Measurements from ENCODE around the gene KRTAP10-8.
"Not testable (repeated sequence)": the region's sequence is repeated elsewhere in the genome, so short reads cannot be mapped to it uniquely, and the experiment has no call there.

Gene KRTAP10-8

GRCh38 chr21:44612029-44612486 is at the start of gene KRTAP10-8:
Gene KRTAP10-8, plus strand, starts transcription at chr21:44612079. Its CDS starts 22 bp downstream, at chr21:44612101.
- no peak for DNase-seq

- DNase-seq: no peak
Observed at GRCh38 chr21:44564099-44564498, 47.8 kb upstream of the KRTAP10-8 start.

GRCh38 chr21:44564886-44565598 is 46.8 kb upstream of the KRTAP10-8 start:
- no peak for DNase-seq

GRCh38 chr21:44566403-44566802 is 45.5 kb upstream of the KRTAP10-8 start:
- DNase-seq: no peak

- DNase-seq: no peak
Observed at GRCh38 chr21:44567481-44568171, 44.3 kb upstream of the KRTAP10-8 start.

- DNase-seq: no peak
Observed at GRCh38 chr21:44568261-44568660, 43.6 kb upstream of the KRTAP10-8 start.

- DNase-seq: no peak
Observed at GRCh38 chr21:44568667-44569556, 43.0 kb upstream of the KRTAP10-8 start.

- DNase-seq: no peak
Observed at GRCh38 chr21:44569861-44570517, 41.9 kb upstream of the KRTAP10-8 start.

GRCh38 chr21:44571296-44571695 is 40.6 kb upstream of the KRTAP10-8 start:
- no peak for DNase-seq

- no peak for DNase-seq
Observed at GRCh38 chr21:44571844-44572782, 39.8 kb upstream of the KRTAP10-8 start.

GRCh38 chr21:44572959-44573583 is 38.8 kb upstream of the KRTAP10-8 start:
- DNase-seq: no peak

GRCh38 chr21:44573630-44574456 is 38.0 kb upstream of the KRTAP10-8 start, which contains the start of gene KRTAP10-4:
Gene KRTAP10-4, plus strand, starts transcription at chr21:44573729. Its CDS starts 30 bp downstream, at chr21:44573759.
- not testable (repeated sequence) for DNase-seq

- DNase-seq: no peak
Observed at GRCh38 chr21:44574457-44575306, 37.2 kb upstream of the KRTAP10-8 start.

GRCh38 chr21:44575307-44576024 is 36.4 kb upstream of the KRTAP10-8 start:
- DNase-seq: no peak

GRCh38 chr21:44576025-44576420 is 35.9 kb upstream of the KRTAP10-8 start:
- no peak for DNase-seq

GRCh38 chr21:44578371-44579055 is 33.4 kb upstream of the KRTAP10-8 start:
- DNase-seq: no peak

GRCh38 chr21:44579056-44579832 is 32.6 kb upstream of the KRTAP10-8 start:
- DNase-seq: no peak
